Neural progenitor cell (in vitro differentiated cells): ENCODE data around the gene MT2A.

Experiments used
- CTCF ChIP-seq: fragments of 200-600 bp; sonication (generic); IDR thresholded peaks from 2 replicates; pipeline ENCODE4 v1.5.1; 2017; ENCODE audit warnings: antibody characterized with exemption, mild to moderate bottlenecking
- EZH2 ChIP-seq: fragments of 200-600 bp; sonication (generic); IDR thresholded peaks from 2 replicates; pipeline ENCODE4 v1.6.1; 2017; ENCODE audit warnings: antibody characterized with exemption, mild to moderate bottlenecking, moderate library complexity

GRCh38 chr16:56577300-56577625 lies 31.1 kb upstream of the MT2A start:
- no peak for TF ChIP-seq CTCF
- TF ChIP-seq EZH2, result no peak
